ENCODE measurements around the gene GRID1. TPM values are rescaled to one million over a fixed set of nuclear protein-coding genes. Genes with fewer than 3 reads are reported as not detected.

GRID1 gene
- total RNA-seq, 1 experiment from 2014 or later = not detected

- CTCF ChIA-PET = no interaction called here
- POLR2A ChIA-PET (ENCODE audit: unreplicated experiment) = no interaction called here
- Histone ChIP-seq H3K4me3 (no peak overlapping the region), H3F3A (ENCODE audit: insufficient read depth, low read depth) (no peaks in the 10 kb centered on the region), H3K9me2 (ENCODE audit: insufficient read depth) (no peaks in the 10 kb centered on the region), H4K20me1 (ENCODE audit: insufficient read depth) (no peaks in the 10 kb centered on the region), H2AFZ (no peak overlapping the region), H3K79me2 (ENCODE audit: low read depth) (no peaks in the 10 kb centered on the region), H3K27me3 (ENCODE audit: insufficient read depth, low read depth) (no peaks in the 10 kb centered on the region), H3K27ac (no peak overlapping the region), H3K4me1 (replicated peaks; ENCODE audit: insufficient read depth) (no peaks in the 10 kb centered on the region), H3K4me2 (no peak overlapping the region), H3K36me3 (ENCODE audit: low read depth) (no peaks in the 10 kb centered on the region), H3K9me3 (ENCODE audit: insufficient read depth, low read depth) (no peaks in the 10 kb centered on the region)
- intact Hi-C loops (cut with micrococcal nuclease; ENCODE audit: unreplicated experiment) = no loop called here
- no peak for TF ChIP-seq EZH2 (IDR thresholded peaks at IDR 0.05; ENCODE audit: low read depth)
- TF ChIP-seq, protein P1, sequence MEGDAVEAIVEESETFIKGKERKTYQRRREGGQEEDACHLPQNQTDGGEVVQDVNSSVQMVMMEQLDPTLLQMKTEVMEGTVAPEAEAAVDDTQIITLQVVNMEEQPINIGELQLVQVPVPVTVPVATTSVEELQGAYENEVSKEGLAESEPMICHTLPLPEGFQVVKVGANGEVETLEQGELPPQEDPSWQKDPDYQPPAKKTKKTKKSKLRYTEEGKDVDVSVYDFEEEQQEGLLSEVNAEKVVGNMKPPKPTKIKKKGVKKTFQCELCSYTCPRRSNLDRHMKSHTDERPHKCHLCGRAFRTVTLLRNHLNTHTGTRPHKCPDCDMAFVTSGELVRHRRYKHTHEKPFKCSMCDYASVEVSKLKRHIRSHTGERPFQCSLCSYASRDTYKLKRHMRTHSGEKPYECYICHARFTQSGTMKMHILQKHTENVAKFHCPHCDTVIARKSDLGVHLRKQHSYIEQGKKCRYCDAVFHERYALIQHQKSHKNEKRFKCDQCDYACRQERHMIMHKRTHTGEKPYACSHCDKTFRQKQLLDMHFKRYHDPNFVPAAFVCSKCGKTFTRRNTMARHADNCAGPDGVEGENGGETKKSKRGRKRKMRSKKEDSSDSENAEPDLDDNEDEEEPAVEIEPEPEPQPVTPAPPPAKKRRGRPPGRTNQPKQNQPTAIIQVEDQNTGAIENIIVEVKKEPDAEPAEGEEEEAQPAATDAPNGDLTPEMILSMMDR (conservative IDR thresholded peaks at IDR 0.05) = no peak
- DNase-seq = no peak
- BruUV-seq (replicated peaks) = no TSS peak
These were observed 466.5 kb downstream of the GRID1 start for GRCh38 chr10:85900061-85900460.

DNA sequence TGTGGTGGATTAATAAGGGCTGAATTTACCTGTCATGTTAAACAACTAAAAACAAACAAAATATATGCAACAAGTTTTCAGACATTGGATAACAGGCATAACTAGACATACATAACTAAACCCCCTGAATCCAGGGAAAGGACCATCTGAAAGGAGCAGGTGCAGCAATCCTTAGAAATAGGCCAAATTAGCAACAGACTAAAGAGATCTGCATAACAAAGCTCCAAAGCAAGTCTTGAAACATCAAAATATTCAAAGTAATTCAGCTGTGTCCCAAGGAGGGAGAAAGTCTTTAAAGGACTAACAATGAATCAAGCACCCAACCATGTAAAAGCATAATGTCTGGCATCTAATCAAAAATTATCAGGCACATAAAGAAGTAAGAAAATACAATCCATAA is 475.1 kb downstream of the GRID1 start:
- Histone ChIP-seq H3K27ac (no peak overlapping the region), H3K27me3 (ENCODE audit: insufficient read depth, low read depth) (no peaks in the 10 kb centered on the region), H3K79me2 (ENCODE audit: low read depth) (no peaks in the 10 kb centered on the region), H2AFZ (no peak overlapping the region), H3K4me3 (no peak overlapping the region), H3K9me3 (ENCODE audit: insufficient read depth, low read depth) (no peaks in the 10 kb centered on the region), H3K4me1 (replicated peaks; ENCODE audit: insufficient read depth) (no peaks in the 10 kb centered on the region), H3F3A (ENCODE audit: insufficient read depth, low read depth) (no peaks in the 10 kb centered on the region), H3K9me2 (ENCODE audit: insufficient read depth) (no peaks in the 10 kb centered on the region), H3K4me2 (no peak overlapping the region), H4K20me1 (ENCODE audit: insufficient read depth) (no peaks in the 10 kb centered on the region), H3K36me3 (ENCODE audit: low read depth) (no peaks in the 10 kb centered on the region)
- intact Hi-C loops (cut with micrococcal nuclease; ENCODE audit: unreplicated experiment) = no loop called here
- no TSS peak for BruUV-seq (replicated peaks)
- POLR2A ChIA-PET (ENCODE audit: unreplicated experiment) = no interaction called here
- CTCF ChIA-PET = no interaction called here
- no peak for DNase-seq
- TF ChIP-seq, protein P1 (conservative IDR thresholded peaks at IDR 0.05) = no peak
- no peak for TF ChIP-seq EZH2 (IDR thresholded peaks at IDR 0.05; ENCODE audit: low read depth)

- Histone ChIP-seq H3K9me2 (ENCODE audit: insufficient read depth) (no peaks in the 10 kb centered on the region), H3K9me3 (ENCODE audit: insufficient read depth, low read depth) (no peaks in the 10 kb centered on the region), H3K4me3 (no peak overlapping the region), H3K4me2 (no peak overlapping the region), H3K4me1 (replicated peaks; ENCODE audit: insufficient read depth) (no peaks in the 10 kb centered on the region), H3K27me3 (ENCODE audit: insufficient read depth, low read depth) (no peaks in the 10 kb centered on the region), H2AFZ (no peak overlapping the region), H3K27ac (no peak overlapping the region), H4K20me1 (ENCODE audit: insufficient read depth) (no peaks in the 10 kb centered on the region), H3K79me2 (ENCODE audit: low read depth) (no peaks in the 10 kb centered on the region), H3K36me3 (ENCODE audit: low read depth) (no peaks in the 10 kb centered on the region), H3F3A (ENCODE audit: insufficient read depth, low read depth) (no peaks in the 10 kb centered on the region)
- POLR2A ChIA-PET (ENCODE audit: unreplicated experiment) = no interaction called here
- no peak for DNase-seq
- BruUV-seq (replicated peaks) = no TSS peak
- CTCF ChIA-PET = no interaction called here
- TF ChIP-seq, protein P1 (conservative IDR thresholded peaks at IDR 0.05) = no peak
- TF ChIP-seq EZH2 (IDR thresholded peaks at IDR 0.05; ENCODE audit: low read depth) = no peak
- intact Hi-C loops (cut with micrococcal nuclease; ENCODE audit: unreplicated experiment) = no loop called here
These were observed 478.0 kb downstream of the GRID1 start for GRCh38 chr10:85888559-85888958.
